Liver (tissue), 9 donors: Measurements from ENCODE around the gene RTF1. TPM values are rescaled to one million over a fixed set of nuclear protein-coding genes. Genes with fewer than 3 reads are reported as not detected.

ENCODE experiments used
- DNase-seq: peaks from one replicate; pipeline ENCODE4 v3.0.0-alpha.2; 2017; ENCODE audit warnings: low spot score
- H3K27ac ChIP-seq, 2 donors: one replicate each; pipeline ENCODE4 v1.7.0; 2013; ENCODE audit warnings: inconsistent platforms in 2 of 2, low read length in 2 of 2, control low read depth in 1 of 2, low read depth in 1 of 2, mild to moderate bottlenecking in 1 of 2
- H3K27me3 ChIP-seq, 4 donors: one replicate each; pipeline versions ENCODE4 v1.6.1 to v1.7.0; 2013; ENCODE audit warnings: low read length in 3 of 4, inconsistent platforms in 1 of 4, mild to moderate bottlenecking in 1 of 4, moderate library complexity in 1 of 4; ENCODE audit not compliant: control insufficient read depth in 4 of 4, insufficient read depth in 4 of 4
- H3K36me3 ChIP-seq, 4 donors: one replicate each; pipeline versions ENCODE4 v1.6.1 to v1.7.0; 2013; ENCODE audit warnings: low read length in 3 of 4, mild to moderate bottlenecking in 3 of 4, low read depth in 1 of 4, moderate library complexity in 1 of 4; ENCODE audit not compliant: control insufficient read depth in 4 of 4, insufficient read depth in 3 of 4
- H3K4me1 ChIP-seq, 4 donors: one replicate each; pipeline versions ENCODE4 v1.6.1 to v1.7.0; 2013; ENCODE audit warnings: low read length in 3 of 4, mild to moderate bottlenecking in 3 of 4, moderate library complexity in 1 of 4; ENCODE audit not compliant: control insufficient read depth in 4 of 4, insufficient read depth in 4 of 4
- H3K4me3 ChIP-seq, 3 donors: one replicate each; pipeline versions ENCODE4 v1.6.1 to v1.7.0; 2013; ENCODE audit warnings: low read length in 3 of 3, control low read depth in 1 of 3, low read depth in 1 of 3, mild to moderate bottlenecking in 1 of 3
- H3K9ac ChIP-seq, 2 donors: one replicate each; pipeline ENCODE4 v1.7.0; 2013; ENCODE audit warnings: low read length in 2 of 2, mild to moderate bottlenecking in 2 of 2, moderate library complexity in 2 of 2, control low read depth in 1 of 2, low read depth in 1 of 2
- H3K9me3 ChIP-seq, 4 donors: one replicate each; pipeline versions ENCODE4 v1.6.1 to v1.7.0; 2013; ENCODE audit warnings: low read length in 3 of 4; ENCODE audit not compliant: control insufficient read depth in 4 of 4
- EGR1 ChIP-seq, 2 donors: IDR thresholded peaks; 2 replicates each; pipeline ENCODE4 v1.6.1; 2016 to 2018; ENCODE audit warnings: antibody characterized with exemption in 2 of 2, low read depth in 2 of 2
- FOXA1 ChIP-seq: IDR thresholded peaks from 2 replicates; pipeline ENCODE4 v1.6.1; 2016; ENCODE audit warnings: antibody characterized with exemption
- FOXA2 ChIP-seq: IDR thresholded peaks from 2 replicates; pipeline ENCODE4 v1.6.1; 2016; ENCODE audit warnings: antibody characterized with exemption
- GABPA ChIP-seq, 2 donors: IDR thresholded peaks in 1 of 2; conservative IDR thresholded peaks in 1 of 2; 2 replicates each; pipeline ENCODE4 v1.6.1; 2016; ENCODE audit warnings: antibody characterized with exemption in 2 of 2, mild to moderate bottlenecking in 1 of 2, moderate library complexity in 1 of 2
- HNF4A ChIP-seq, 2 donors: conservative IDR thresholded peaks; 2 replicates each; pipeline ENCODE4 v1.6.1; 2016; ENCODE audit warnings: antibody characterized with exemption in 2 of 2, mild to moderate bottlenecking in 2 of 2
- HNF4G ChIP-seq: IDR thresholded peaks from 2 replicates; pipeline ENCODE4 v1.6.1; 2016; ENCODE audit warnings: antibody characterized with exemption
- JUND ChIP-seq, 2 donors: IDR thresholded peaks; 2 replicates each; pipeline ENCODE4 v1.6.1; 2016; ENCODE audit warnings: antibody characterized with exemption in 2 of 2
- NR2F2 ChIP-seq: IDR thresholded peaks from 2 replicates; pipeline ENCODE4 v1.6.1; 2016; ENCODE audit warnings: antibody characterized with exemption
- RAD21 ChIP-seq, 2 donors: IDR thresholded peaks; 2 replicates each; pipeline ENCODE4 v1.6.1; 2016; ENCODE audit warnings: antibody characterized with exemption in 2 of 2, mild to moderate bottlenecking in 2 of 2
- RXRA ChIP-seq, 2 donors: IDR thresholded peaks; 2 replicates each; pipeline ENCODE4 v1.6.1; 2017 to 2018; ENCODE audit warnings: antibody characterized with exemption in 2 of 2, mild to moderate bottlenecking in 1 of 2
- SP1 ChIP-seq: IDR thresholded peaks from 2 replicates; pipeline ENCODE4 v1.6.1; 2018; ENCODE audit warnings: antibody characterized with exemption, mild to moderate bottlenecking
- TAF1 ChIP-seq: conservative IDR thresholded peaks from 2 replicates; pipeline ENCODE4 v1.6.1; 2016; ENCODE audit warnings: antibody characterized with exemption, mild to moderate bottlenecking
- YY1 ChIP-seq: IDR thresholded peaks from 2 replicates; pipeline ENCODE4 v1.6.1; 2016; ENCODE audit warnings: antibody characterized with exemption, mild to moderate bottlenecking
- WGBS: extraction: QIAGEN DNeasy Blood & Tissue Kit; methylation state at CpG from one replicate; pipeline ENCODE4 v1.1.7; 2013; 5-methylcytosine and 5-hydroxymethylcytosine counted together
- polyA plus RNA-seq, 2 donors: library from polyadenylated mRNA; stranded (reverse) in 1 of 2; unstranded in 1 of 2; fragments of 200-250 nt in 1 of 2; fragments of >200 nt in 1 of 2; fragmentation: Nextera tagmentation in 1 of 2; extraction: Ambion mirVana in 1 of 2; gene quantifications; one replicate each; pipeline versions ENCODE4 v1.2.1 to v1.2.3, GENCODE V29; 2013 to 2015
- total RNA-seq, 2 donors: library from RNA; depleted of rRNA; stranded (reverse); fragments of >200 nt; gene quantifications; one replicate each; pipeline ENCODE4 v1.2.3, GENCODE V29; 2014
- TF ChIP-seq, protein P1 (sequence below): IDR thresholded peaks from 2 replicates; pipeline ENCODE4 v1.6.1; 2016; ENCODE audit warnings: antibody characterized with exemption, mild to moderate bottlenecking
- TF ChIP-seq, protein P2 (sequence below): IDR thresholded peaks from 2 replicates; pipeline ENCODE4 v1.6.1; 2016; ENCODE audit warnings: antibody characterized with exemption
- TF ChIP-seq, protein P3 (sequence below): IDR thresholded peaks from 2 replicates; pipeline ENCODE4 v1.6.1; 2016; ENCODE audit warnings: antibody characterized with exemption
- donor health status: healthy.
- donor health status: healthy.
- donor health status: healthy.
- donor health status: healthy.
- donor health status: healthy.

Gene RTF1
- total and polyA plus RNA-seq, 4 donors, result 8.3 to 37.7 (median 12.1) TPM

DNA sequence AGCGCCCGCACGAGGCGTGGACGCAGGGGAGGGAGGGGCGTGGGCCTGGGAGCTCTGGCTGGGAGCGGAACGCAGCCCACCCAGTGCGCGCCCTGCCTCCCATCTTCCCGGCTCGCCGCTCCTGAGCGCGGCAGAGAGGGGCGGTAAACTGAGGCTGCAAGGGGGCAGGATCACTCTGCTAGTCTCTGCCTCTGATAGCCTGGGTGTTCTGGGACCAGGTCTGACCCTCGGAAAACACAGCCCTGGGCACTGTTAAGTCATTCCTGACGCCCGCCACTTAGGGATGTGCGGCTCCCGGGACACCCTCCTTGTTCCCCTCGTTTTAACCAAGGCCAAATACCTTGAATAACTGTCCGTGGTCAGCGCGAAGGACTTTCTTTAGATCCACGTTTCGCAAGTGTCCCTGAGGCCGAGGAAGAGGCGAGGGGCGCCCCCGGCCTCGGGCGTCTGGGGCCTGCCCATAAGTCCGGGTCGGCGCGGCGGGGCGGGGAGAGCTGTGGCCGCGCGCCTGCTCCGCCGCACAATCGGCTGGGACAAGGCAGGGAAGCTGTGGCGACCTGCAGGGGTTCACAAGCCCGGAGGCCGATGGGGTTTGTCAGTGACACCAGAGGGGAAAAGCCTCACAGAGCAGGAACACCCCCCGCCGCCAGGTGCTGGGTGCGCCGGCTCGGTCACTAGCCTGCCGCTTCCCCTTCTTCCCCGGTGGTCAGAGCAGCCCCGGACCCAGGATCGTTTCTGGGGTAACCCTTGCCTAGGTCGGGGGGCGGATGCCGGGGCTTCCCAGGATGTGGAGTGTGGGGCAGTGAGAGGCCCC, 78.2 kb downstream of the RTF1 start:
- no peaks in the 10 kb centered on the region for H3K36me3 ChIP-seq
- peaks cover 16 to 40% (median 31%) of the 10 kb centered on the region in 4 donors for H3K4me1 ChIP-seq
- TF ChIP-seq GABPA (IDR thresholded peaks at IDR 0.05 in 1 of 2, conservative IDR thresholded peaks at IDR 0.05 in 1 of 2) (no peak), RXRA (IDR thresholded peaks at IDR 0.05) (no peak), YY1 (no peak)
- peaks cover 0 to 2% (median 0%) of the 10 kb centered on the region in 4 donors for H3K27me3 ChIP-seq
- peak overlapping the region in 2 of 3 donors; percentile 40 to 71 for H3K4me3 ChIP-seq
- 5% methylated on average over 60 of the region's 60 CpGs for WGBS
- peak overlapping the region in 1 of 2 donors; percentile 28 for H3K27ac ChIP-seq
- no peak overlapping the region for H3K9ac ChIP-seq
- DNase-seq, result no peak
- H3K9me3 ChIP-seq, result no peaks in the 10 kb centered on the region

DNA sequence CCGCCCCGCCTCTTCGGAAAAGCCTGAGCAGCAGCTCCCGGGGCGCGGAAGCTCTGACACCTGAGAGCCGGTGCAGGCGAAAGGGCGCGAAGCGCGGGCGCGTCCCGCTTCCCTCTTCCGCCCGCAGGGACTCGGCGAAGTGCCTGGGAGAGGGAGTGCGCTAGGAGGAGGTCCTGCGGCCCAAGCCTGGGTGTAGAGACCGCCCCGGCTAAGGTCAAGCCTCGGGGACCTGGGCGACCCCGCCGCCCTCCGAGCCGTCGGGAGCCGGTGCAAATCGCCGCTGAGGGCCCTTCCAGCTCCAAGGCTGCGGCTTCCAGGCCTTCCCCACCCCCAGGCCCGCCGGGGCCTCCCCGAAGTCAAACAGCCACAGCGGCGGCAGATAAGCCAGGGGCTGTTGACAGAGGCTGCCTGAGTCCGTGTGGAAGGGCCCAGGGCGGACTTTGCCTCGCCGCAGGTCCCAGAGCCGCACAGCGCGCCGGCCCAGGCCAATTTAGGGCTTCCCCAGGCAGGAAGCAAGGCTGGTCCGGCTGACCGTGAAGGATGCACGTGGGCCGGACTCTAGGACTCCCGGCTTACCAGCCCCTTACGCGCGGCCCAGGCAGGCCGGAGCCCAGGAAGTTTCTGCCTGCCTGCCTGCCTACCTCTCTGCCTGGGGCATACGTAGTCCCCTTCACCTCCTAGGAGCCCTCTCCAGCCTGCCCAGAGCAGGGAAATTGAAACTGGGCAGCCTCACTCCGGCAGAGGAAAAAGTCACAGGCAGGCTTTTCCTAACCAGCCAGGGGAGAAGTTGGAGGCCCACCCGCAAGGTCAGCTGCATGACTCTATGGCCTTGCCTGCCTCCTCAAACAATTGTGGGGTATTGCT, 79.1 kb downstream of the RTF1 start:
- TF ChIP-seq, protein P1, sequence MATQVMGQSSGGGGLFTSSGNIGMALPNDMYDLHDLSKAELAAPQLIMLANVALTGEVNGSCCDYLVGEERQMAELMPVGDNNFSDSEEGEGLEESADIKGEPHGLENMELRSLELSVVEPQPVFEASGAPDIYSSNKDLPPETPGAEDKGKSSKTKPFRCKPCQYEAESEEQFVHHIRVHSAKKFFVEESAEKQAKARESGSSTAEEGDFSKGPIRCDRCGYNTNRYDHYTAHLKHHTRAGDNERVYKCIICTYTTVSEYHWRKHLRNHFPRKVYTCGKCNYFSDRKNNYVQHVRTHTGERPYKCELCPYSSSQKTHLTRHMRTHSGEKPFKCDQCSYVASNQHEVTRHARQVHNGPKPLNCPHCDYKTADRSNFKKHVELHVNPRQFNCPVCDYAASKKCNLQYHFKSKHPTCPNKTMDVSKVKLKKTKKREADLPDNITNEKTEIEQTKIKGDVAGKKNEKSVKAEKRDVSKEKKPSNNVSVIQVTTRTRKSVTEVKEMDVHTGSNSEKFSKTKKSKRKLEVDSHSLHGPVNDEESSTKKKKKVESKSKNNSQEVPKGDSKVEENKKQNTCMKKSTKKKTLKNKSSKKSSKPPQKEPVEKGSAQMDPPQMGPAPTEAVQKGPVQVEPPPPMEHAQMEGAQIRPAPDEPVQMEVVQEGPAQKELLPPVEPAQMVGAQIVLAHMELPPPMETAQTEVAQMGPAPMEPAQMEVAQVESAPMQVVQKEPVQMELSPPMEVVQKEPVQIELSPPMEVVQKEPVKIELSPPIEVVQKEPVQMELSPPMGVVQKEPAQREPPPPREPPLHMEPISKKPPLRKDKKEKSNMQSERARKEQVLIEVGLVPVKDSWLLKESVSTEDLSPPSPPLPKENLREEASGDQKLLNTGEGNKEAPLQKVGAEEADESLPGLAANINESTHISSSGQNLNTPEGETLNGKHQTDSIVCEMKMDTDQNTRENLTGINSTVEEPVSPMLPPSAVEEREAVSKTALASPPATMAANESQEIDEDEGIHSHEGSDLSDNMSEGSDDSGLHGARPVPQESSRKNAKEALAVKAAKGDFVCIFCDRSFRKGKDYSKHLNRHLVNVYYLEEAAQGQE, result peak; percentile 31
- TF ChIP-seq FOXA2 (peak; percentile 80), NR2F2 (no peak), EGR1 (IDR thresholded peaks at IDR 0.05; ENCODE audit: low read depth in 2 of 2) (no peak), HNF4A (conservative IDR thresholded peaks at IDR 0.05) (peak; percentile 86 to 88), RAD21 (IDR thresholded peaks at IDR 0.05) (peak in 1 of 2 donors; percentile 28), RXRA (IDR thresholded peaks at IDR 0.05) (peak; percentile 15 to 48), YY1 (peak; percentile 55), JUND (IDR thresholded peaks at IDR 0.05) (peak in 1 of 2 donors; percentile 29), FOXA1 (peak; percentile 64), TAF1 (no peak), HNF4G (peak; percentile 80), SP1 (peak; percentile 94)
- TF ChIP-seq, protein P2, sequence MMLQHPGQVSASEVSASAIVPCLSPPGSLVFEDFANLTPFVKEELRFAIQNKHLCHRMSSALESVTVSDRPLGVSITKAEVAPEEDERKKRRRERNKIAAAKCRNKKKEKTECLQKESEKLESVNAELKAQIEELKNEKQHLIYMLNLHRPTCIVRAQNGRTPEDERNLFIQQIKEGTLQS, result no peak
- TF ChIP-seq, protein P3, sequence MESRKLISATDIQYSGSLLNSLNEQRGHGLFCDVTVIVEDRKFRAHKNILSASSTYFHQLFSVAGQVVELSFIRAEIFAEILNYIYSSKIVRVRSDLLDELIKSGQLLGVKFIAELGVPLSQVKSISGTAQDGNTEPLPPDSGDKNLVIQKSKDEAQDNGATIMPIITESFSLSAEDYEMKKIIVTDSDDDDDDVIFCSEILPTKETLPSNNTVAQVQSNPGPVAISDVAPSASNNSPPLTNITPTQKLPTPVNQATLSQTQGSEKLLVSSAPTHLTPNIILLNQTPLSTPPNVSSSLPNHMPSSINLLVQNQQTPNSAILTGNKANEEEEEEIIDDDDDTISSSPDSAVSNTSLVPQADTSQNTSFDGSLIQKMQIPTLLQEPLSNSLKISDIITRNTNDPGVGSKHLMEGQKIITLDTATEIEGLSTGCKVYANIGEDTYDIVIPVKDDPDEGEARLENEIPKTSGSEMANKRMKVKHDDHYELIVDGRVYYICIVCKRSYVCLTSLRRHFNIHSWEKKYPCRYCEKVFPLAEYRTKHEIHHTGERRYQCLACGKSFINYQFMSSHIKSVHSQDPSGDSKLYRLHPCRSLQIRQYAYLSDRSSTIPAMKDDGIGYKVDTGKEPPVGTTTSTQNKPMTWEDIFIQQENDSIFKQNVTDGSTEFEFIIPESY, result no peak
- WGBS, result 12% methylated on average over 59 of the region's 59 CpGs
- Histone ChIP-seq H3K4me1 (peaks cover 16 to 40% (median 31%) of the 10 kb centered on the region in 4 donors), H3K27me3 (peaks cover 0 to 2% (median 0%) of the 10 kb centered on the region in 4 donors), H3K27ac (peak overlapping the region; percentile 28 to 38), H3K9me3 (no peaks in the 10 kb centered on the region), H3K9ac (peak overlapping the region in 1 of 2 donors; percentile 24), H3K4me3 (peak overlapping the region in 2 of 3 donors; percentile 40 to 71), H3K36me3 (no peaks in the 10 kb centered on the region)
- peak; percentile 65 for DNase-seq
